T-helper 1 cell treated with Interleukin-12 subunit alpha and Interleukin-12 subunit beta and Interleukin-4 antibody, amounts not matched to agents 30 ng/mL and 1 ng/mL, for 36 hours (primary cell): ENCODE measurements around the gene CCDC82. TPM values are rescaled to one million over a fixed set of nuclear protein-coding genes. Genes with fewer than 3 reads are reported as not detected.

Experiments
- intact Hi-C: fragments of 100-400 bp; cut with micrococcal nuclease; formaldehyde crosslinking; loops from one replicate; pipeline ENCODE4 v1.15.1; 2024
- total RNA-seq: library from RNA; stranded (reverse); gene quantifications from 2 replicates; pipeline ENCODE4 v1.2.3, GENCODE V29; 2022

Gene CCDC82
- total RNA-seq, 1 donor from 2014 or later, result 33.0 TPM

- intact Hi-C loops, result no loop called here
Measured at GRCh38 chr11:96330511-96330859, 59.2 kb downstream of the CCDC82 start.

- intact Hi-C loops, result no loop called here
Measured at GRCh38 chr11:96329855-96330510, 59.7 kb downstream of the CCDC82 start.

GRCh38 chr11:96329419-96329818, 60.3 kb downstream of the CCDC82 start:
- intact Hi-C loops, result no loop called here

GRCh38 chr11:96328395-96329010, 61.2 kb downstream of the CCDC82 start:
- intact Hi-C loops, result no loop called here

GRCh38 chr11:96326959-96327358, 62.8 kb downstream of the CCDC82 start:
- intact Hi-C loops, result no loop called here

GRCh38 chr11:96324912-96325311, 64.8 kb downstream of the CCDC82 start:
- intact Hi-C loops, result loop anchor here (1.0 kb wide), 1 partner anchor 11 kb away; no protein-coding TSS in a partner anchor

- intact Hi-C loops, result no loop called here
Measured at GRCh38 chr11:96323642-96323985, 66.1 kb downstream of the CCDC82 start.

- intact Hi-C loops, result no loop called here
Measured at GRCh38 chr11:96322775-96323641, 66.7 kb downstream of the CCDC82 start.

- intact Hi-C loops, result no loop called here
Measured at GRCh38 chr11:96321091-96321490, 68.6 kb downstream of the CCDC82 start.

GRCh38 chr11:96319898-96320656, 69.6 kb downstream of the CCDC82 start:
- intact Hi-C loops, result no loop called here

- intact Hi-C loops, result no loop called here
Measured at GRCh38 chr11:96318850-96319249, 70.9 kb downstream of the CCDC82 start.

GRCh38 chr11:96318399-96318798, 71.3 kb downstream of the CCDC82 start:
- intact Hi-C loops, result no loop called here

- intact Hi-C loops, result no loop called here
Measured at GRCh38 chr11:96317985-96318384, 71.7 kb downstream of the CCDC82 start.

GRCh38 chr11:96317571-96317970, 72.1 kb downstream of the CCDC82 start:
- intact Hi-C loops, result no loop called here

GRCh38 chr11:96316869-96317268, 72.8 kb downstream of the CCDC82 start:
- intact Hi-C loops, result no loop called here

GRCh38 chr11:96315476-96315875, 74.2 kb downstream of the CCDC82 start:
- intact Hi-C loops, result loop anchor here (2.0 kb wide), 1 partner anchor 23 kb away; no protein-coding TSS in a partner anchor

GRCh38 chr11:96314326-96315020, 75.2 kb downstream of the CCDC82 start:
- intact Hi-C loops, result loop anchor here (1.0 to 2.0 kb wide), 2 partner anchors 10 to 24 kb away; no protein-coding TSS in a partner anchor

GRCh38 chr11:96313163-96313562, 76.5 kb downstream of the CCDC82 start:
- intact Hi-C loops, result no loop called here

GRCh38 chr11:96311120-96311568, 78.6 kb downstream of the CCDC82 start:
- intact Hi-C loops, result no loop called here

- intact Hi-C loops, result no loop called here
Measured at GRCh38 chr11:96310236-96310635, 79.5 kb downstream of the CCDC82 start.

- intact Hi-C loops, result no loop called here
Measured at GRCh38 chr11:96309643-96310017, 80.1 kb downstream of the CCDC82 start.
